ENCODE results near the gene DIAPH1.

DNA sequence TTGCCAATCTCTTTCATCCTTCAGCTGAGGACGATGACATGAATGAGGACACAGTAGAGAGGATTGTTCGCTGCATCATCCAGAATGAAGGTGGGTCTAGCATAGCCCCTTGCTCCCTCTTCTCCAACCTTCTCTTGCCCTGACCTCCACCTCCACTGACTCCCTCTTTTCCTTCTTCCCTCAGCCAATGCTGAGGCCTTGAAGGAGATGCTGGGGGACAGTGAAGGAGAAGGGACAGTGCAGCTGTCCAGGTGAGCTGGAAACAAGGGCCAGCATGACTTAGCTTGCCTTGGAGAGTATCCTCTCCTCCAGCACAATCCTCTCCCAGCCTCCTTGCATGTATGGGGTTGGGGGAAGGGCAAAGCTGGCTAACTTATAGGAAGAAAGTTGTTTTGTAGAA, 20.0 kb upstream of the DIAPH1 start:
- TF ChIP-seq, protein P1, sequence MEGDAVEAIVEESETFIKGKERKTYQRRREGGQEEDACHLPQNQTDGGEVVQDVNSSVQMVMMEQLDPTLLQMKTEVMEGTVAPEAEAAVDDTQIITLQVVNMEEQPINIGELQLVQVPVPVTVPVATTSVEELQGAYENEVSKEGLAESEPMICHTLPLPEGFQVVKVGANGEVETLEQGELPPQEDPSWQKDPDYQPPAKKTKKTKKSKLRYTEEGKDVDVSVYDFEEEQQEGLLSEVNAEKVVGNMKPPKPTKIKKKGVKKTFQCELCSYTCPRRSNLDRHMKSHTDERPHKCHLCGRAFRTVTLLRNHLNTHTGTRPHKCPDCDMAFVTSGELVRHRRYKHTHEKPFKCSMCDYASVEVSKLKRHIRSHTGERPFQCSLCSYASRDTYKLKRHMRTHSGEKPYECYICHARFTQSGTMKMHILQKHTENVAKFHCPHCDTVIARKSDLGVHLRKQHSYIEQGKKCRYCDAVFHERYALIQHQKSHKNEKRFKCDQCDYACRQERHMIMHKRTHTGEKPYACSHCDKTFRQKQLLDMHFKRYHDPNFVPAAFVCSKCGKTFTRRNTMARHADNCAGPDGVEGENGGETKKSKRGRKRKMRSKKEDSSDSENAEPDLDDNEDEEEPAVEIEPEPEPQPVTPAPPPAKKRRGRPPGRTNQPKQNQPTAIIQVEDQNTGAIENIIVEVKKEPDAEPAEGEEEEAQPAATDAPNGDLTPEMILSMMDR (conservative IDR thresholded peaks at IDR 0.05; ENCODE audit: low read length), result no peak
- no peak for TF ChIP-seq EZH2phosphoT487 (IDR thresholded peaks at IDR 0.05; ENCODE audit: borderline replicate concordance)
